BJ (cell line): ENCODE measurements around the gene KRTAP10-10. TPM values are rescaled to one million over a fixed set of nuclear protein-coding genes. Genes with fewer than 3 reads are reported as not detected.
"Not testable (repeated sequence)": the region's sequence is repeated elsewhere in the genome, so short reads cannot be mapped to it uniquely, and the experiment has no call there.

Experiments
- CTCF ChIA-PET: fragments of 350-600 bp; formaldehyde crosslinking; extraction: SDS; loops from one replicate; lab custom pipeline; 2021; ENCODE audit warnings: antibody characterized with exemption, inconsistent platforms; lab: Yijun Ruan, JAX
- POLR2A ChIA-PET: fragments of 300-600 bp; sonication (Branson Sonifier 250); formaldehyde crosslinking; extraction: SDS; loops from one replicate; lab custom pipeline; 2021; ENCODE audit warnings: antibody characterized with exemption; lab: Charles Lee
- DNase-seq: peaks from one replicate; pipeline ENCODE4 v3.0.0-alpha.2; 2011; ENCODE audit warnings: low read depth
- H3K27me3 ChIP-seq: 2 replicates; pipeline ENCODE4 v1.6.0; 2011; ENCODE audit warnings: low read length; ENCODE audit not compliant: control insufficient read depth, insufficient read depth
- H3K36me3 ChIP-seq: 2 replicates; pipeline ENCODE4 v1.5.1; 2011; ENCODE audit warnings: low read length; ENCODE audit not compliant: control insufficient read depth, insufficient read depth
- H3K4me3 ChIP-seq: 2 replicates; pipeline ENCODE4 v1.5.1; 2011; ENCODE audit warnings: low read depth, mild to moderate bottlenecking, control low read depth, low read length
- polyA minus RNA-seq: library from RNA; depleted of rRNA, polyadenylated mRNA; stranded (reverse); fragments of >200 nt; gene quantifications from 2 replicates; pipeline ENCODE4 v1.2.3, GENCODE V29; 2011; rRNA and poly(A)+ RNA removed
- polyA plus RNA-seq: library from polyadenylated mRNA; depleted of rRNA; stranded (reverse); fragments of >200 nt; gene quantifications from 2 replicates; pipeline ENCODE4 v1.2.3, GENCODE V29; 2011; rRNA removed
- TF ChIP-seq, protein P1 (sequence below): IDR thresholded peaks from 2 replicates; pipeline ENCODE4 v1.5.1; 2011; ENCODE audit warnings: low read depth, mild to moderate bottlenecking, control low read depth, inconsistent platforms, low read length, moderate library complexity; ENCODE audit not compliant: insufficient read depth

KRTAP10-10 gene, protein sequence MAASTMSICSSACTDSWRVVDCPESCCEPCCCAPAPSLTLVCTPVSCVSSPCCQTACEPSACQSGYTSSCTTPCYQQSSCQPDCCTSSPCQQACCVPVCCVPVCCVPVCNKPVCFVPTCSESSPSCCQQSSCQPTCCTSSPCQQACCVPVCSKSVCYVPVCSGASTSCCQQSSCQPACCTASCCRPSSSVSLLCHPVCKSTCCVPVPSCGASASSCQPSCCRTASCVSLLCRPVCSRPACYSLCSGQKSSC
- not detected in 2 replicates for polyA plus RNA-seq
- polyA minus RNA-seq, result not detected in 2 replicates

DNA sequence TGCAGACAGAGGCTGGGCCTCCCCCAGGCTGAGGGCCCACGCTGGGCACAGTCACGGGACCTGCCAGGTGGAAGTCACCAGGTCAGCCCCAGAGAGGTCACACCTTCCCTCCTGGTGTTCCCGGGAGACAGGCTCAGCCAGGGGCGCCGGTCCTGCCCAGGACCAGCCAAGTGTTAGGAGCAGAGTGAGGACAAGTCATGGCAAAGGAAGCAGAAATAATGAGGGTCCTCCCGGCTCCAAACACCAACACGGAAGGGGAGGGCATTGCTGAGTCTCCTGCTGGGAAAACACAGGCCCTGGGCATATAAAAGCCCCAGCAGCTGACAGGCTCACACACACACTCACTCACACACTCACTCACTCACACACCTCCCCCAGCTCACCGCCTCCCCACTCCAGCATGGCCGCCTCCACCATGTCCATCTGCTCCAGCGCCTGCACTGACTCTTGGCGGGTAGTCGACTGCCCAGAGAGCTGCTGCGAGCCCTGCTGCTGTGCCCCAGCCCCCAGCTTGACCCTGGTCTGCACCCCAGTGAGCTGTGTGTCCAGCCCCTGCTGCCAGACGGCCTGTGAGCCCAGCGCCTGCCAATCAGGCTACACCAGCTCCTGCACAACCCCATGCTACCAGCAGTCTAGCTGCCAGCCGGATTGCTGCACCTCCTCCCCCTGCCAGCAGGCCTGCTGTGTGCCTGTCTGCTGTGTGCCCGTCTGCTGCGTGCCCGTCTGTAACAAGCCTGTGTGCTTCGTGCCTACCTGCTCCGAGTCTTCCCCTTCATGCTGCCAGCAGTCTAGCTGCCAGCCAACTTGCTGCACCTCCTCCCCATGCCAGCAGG is at the start of gene KRTAP10-10:
KRTAP10-10 (plus strand) TSS at position 339 of the 833 bp plus-strand sequence; CDS start at position 401, 62 bp downstream.
- ChIA-PET CTCF (no interaction called here), POLR2A (no interaction called here)
- H3K36me3 ChIP-seq, result no peaks in the 10 kb centered on the region
- no peak within 1 kb of the TSS for H3K4me3 ChIP-seq
- DNase-seq, result no peak
- TF ChIP-seq, protein P1, sequence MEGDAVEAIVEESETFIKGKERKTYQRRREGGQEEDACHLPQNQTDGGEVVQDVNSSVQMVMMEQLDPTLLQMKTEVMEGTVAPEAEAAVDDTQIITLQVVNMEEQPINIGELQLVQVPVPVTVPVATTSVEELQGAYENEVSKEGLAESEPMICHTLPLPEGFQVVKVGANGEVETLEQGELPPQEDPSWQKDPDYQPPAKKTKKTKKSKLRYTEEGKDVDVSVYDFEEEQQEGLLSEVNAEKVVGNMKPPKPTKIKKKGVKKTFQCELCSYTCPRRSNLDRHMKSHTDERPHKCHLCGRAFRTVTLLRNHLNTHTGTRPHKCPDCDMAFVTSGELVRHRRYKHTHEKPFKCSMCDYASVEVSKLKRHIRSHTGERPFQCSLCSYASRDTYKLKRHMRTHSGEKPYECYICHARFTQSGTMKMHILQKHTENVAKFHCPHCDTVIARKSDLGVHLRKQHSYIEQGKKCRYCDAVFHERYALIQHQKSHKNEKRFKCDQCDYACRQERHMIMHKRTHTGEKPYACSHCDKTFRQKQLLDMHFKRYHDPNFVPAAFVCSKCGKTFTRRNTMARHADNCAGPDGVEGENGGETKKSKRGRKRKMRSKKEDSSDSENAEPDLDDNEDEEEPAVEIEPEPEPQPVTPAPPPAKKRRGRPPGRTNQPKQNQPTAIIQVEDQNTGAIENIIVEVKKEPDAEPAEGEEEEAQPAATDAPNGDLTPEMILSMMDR, result no peak
- H3K27me3 ChIP-seq, result no peaks in the 10 kb centered on the region

DNA sequence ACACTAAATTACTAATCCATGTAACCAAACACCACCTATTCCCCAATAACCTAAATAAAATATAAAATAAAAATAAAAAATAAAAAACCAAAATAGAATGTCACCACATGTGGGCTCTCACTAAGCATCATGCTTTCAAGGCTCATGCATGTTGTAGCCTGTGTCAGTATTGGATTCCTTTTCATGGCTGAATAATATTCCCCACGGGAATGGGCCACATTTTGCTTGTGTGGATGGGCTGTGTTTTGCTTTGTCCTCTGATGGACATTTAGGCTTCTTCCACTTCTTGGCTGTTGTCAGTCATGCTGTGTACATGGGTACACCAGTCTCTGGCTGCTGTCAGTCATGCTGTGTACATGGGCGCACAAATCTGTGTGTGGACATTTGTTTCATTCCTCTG is 48.1 kb upstream of the KRTAP10-10 start:
- DNase-seq, result no peak
- no peaks in the 10 kb centered on the region for H3K36me3 ChIP-seq
- no peak overlapping the region for H3K4me3 ChIP-seq
- POLR2A ChIA-PET, result no interaction called here
- H3K27me3 ChIP-seq, result peaks cover 4% of the 10 kb centered on the region; the same call in 1 of the 2 replicates
- CTCF ChIA-PET, result no interaction called here
- TF ChIP-seq, protein P1, result no peak

DNA sequence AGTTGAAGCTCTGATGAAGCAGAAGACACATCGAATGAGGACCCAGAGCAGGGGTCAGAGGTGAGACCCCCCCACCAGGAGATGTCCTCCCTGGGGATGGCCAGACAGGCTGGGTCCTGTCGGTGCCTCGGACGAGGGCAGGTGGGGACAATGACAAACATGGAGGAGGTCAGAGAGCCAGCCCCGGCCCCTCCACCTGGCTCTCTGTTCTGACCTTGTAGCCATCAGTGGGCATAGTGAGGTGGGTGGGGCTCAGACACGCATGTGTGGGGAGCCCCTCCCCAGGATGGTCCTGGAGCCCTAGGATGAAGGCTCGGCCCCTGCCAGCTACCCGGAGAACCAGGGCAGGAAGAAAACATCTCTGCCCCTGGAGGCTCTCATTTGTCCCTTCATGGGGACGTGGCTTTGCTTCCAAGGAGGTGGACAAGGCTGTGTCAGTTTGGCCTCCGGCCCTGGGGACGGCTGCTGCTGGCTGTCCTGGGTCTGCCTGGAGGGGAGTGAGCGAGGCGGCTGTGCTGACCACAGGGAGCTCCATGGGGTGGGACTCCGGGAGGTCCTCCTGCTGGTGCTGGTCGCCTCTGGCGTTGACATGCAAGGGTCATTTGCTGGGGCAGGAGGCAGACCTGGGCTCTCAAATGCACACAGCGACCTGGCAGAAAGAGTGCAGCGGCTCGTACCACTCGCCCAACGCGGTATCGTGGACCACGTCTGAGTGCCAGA is 47.4 kb upstream of the KRTAP10-10 start:
- TF ChIP-seq, protein P1, result no peak
- H3K36me3 ChIP-seq, result no peaks in the 10 kb centered on the region
- ChIA-PET POLR2A (no interaction called here), CTCF (no interaction called here)
- H3K4me3 ChIP-seq, result no peak overlapping the region
- no peak for DNase-seq
- peaks cover 4% of the 10 kb centered on the region; the same call in 1 of the 2 replicates for H3K27me3 ChIP-seq

DNA sequence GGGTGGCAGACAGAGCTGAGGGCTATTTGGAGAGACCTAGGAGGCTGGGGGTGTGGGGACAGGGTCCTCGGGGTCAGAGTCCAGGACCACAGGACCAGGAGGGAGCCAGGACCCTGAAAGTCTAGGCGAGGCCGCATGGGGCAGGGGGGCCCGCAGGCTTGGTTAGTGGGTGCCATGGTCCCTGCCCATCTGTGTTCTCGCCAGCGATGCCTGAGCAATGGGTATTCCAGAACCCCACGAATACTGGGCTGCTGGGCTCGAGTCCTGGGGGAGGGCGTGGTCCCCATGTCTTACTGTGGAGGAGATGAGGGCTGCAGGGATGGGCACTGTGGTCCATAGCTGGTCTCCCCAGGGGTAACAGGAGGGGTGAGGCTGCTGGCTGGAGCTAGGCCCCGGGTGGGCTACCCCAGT is 46.8 kb upstream of the KRTAP10-10 start:
- TF ChIP-seq, protein P1, result no peak
- DNase-seq, result no peak
- POLR2A ChIA-PET, result no interaction called here
- peaks cover 4% of the 10 kb centered on the region; the same call in 1 of the 2 replicates for H3K27me3 ChIP-seq
- CTCF ChIA-PET, result no interaction called here
- no peak overlapping the region for H3K4me3 ChIP-seq
- H3K36me3 ChIP-seq, result no peaks in the 10 kb centered on the region

DNA sequence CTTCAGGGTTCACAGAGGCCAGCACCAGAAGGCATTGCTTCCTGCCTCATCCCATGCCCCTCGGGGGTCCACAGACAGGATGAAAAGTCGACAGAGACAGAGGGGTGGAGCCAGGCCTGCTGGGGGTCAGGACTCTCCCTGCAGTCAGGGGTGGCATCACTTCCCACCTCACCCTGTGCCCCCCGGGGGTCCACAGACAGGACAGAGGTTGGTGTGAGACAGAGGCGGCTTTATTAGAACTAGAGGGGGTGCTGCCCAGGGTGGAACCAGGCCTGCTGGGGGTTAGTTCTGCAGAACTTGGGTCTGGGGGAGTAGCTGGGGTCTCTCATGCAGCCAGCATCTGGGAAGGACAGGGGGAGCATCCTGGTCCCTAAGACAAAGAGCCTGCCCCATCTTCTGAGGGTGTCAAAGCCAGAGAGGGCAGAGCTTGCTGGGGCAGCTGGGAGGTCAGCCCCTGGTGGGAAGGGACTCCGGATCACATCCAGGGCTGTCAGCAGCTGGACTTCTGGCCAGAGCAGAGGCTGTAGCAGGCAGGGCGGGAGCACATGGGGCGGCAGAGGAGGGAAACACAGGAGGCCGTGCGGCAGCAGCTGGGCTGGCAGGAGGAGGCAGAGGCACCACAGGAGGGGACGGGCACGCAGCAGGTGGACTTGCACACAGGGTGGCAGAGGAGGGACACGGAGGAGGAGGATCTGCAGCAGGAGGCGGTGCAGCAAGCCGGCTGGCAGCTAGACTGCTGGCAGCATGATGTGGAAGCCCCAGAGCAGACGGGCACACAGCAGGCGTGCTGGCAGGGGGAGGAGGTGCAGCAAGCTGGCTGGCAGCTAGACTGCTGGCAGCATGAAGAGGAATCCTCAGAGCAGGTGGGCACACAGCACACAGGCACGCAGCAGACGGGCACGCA is 46.0 kb upstream of the KRTAP10-10 start:
- DNase-seq, POLR2A ChIA-PET, H3K4me3 ChIP-seq, H3K27me3 ChIP-seq, H3K36me3 ChIP-seq, CTCF ChIA-PET: not testable (repeated sequence)

DNA sequence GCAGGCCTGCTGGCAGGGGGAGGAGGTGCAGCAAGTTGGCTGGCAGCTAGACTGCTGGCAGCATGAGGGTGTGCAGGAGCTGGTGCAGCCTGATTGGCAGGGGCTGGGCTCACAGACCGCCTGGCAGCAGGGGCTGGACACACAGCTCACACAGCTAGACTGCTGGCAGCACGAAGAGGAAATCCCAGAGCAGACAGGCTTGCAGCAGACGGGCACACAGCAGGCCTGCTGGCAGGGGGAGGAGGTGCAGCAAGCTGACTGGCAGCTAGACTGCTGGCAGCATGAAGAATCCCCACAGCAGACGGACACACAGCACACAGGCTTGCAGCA is 45.4 kb upstream of the KRTAP10-10 start:
- DNase-seq, H3K27me3 ChIP-seq, POLR2A ChIA-PET, CTCF ChIA-PET, H3K4me3 ChIP-seq, H3K36me3 ChIP-seq: not testable (repeated sequence)
